ENCODE results near the gene MAP2K6. TPM values are rescaled to one million over a fixed set of nuclear protein-coding genes. Genes with fewer than 3 reads are reported as not detected.

Gene MAP2K6
- total and polyA plus RNA-seq, 2 of the 8 experiments (the other 6 are each of a cell fraction or from before 2014, with no cell fraction given), result 11.0 to 44.1 TPM

DNA sequence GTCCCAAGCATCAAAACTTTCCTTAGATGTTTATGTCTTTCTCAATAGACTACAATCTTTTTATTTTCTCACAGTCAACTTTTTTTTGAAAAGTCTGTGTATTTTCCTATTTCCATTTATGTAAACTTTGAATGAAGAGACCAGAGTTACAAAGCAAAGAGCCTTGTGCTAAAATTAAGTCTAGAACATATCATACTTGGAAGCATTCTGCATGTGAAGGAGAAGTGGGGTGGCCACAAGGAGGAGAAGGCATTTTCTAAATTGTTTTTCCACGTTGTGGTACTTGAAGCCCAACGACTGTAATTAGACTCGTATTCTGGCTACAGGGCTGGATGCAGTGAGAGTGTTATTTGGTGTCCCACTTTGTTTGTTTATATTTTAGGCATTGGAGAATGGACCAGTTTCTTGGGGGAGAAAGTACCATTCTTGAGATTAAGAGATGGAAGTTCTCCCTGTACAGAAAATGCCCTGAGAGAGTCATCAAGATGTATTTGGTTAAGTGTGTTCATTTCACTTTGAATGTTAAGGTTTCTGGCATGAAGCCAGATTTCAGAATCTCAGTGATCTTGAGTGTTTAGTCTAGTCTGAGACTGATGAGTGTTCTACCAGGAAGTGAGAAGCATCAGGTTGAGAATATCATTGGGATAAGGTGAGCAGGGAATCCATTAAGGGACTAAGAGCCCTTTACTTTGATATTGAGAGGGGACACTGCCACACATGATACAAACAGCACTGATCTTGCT lies 71.6 kb downstream of the MAP2K6 start:
- Histone ChIP-seq H4K5ac (ENCODE audit: insufficient read length, low read depth, low read length) (no peak overlapping the region), H3K36me3 (ENCODE audit: control insufficient read depth in 2 of 4, insufficient read depth in 4 of 4, low read length in 3 of 4) (no peaks in the 10 kb centered on the region), H2BK15ac (ENCODE audit: low read length) (no peak overlapping the region), H3K56ac (replicated peaks; ENCODE audit: insufficient read length, low read depth, low read length) (no peak overlapping the region), H3K79me1 (ENCODE audit: low read depth, low read length) (no peaks in the 10 kb centered on the region), H3K79me2 (ENCODE audit: control insufficient read depth in 1 of 2, insufficient read depth in 2 of 2, low read length in 2 of 2) (no peaks in the 10 kb centered on the region), H4K8ac (ENCODE audit: extremely low read depth, insufficient read depth, low read length) (no peak overlapping the region), H3K27ac (ENCODE audit: low read depth, low read length) (no peak overlapping the region), H4K20me1 (replicated peaks in 1 of 2; ENCODE audit: control insufficient read depth in 1 of 2, insufficient read depth in 2 of 2, low read length in 2 of 2) (peaks cover 0 to 2% of the 10 kb centered on the region in 2 experiments), H2AFZ (ENCODE audit: low read length) (no peak overlapping the region), H4K91ac (replicated peaks; ENCODE audit: insufficient read length, low read length) (no peak overlapping the region), H2BK120ac (replicated peaks; ENCODE audit: low read depth, low read length) (no peak overlapping the region), H3K4ac (replicated peaks; ENCODE audit: insufficient read length, low read depth, low read length) (no peak overlapping the region), H3K4me2 (ENCODE audit: insufficient read depth in 1 of 2, low read depth in 2 of 2, low read length in 2 of 2) (no peak overlapping the region), H3K9ac (replicated peaks in 1 of 4; ENCODE audit: extremely low read depth in 1 of 4, low read depth in 3 of 4, low read length in 3 of 4) (no peak overlapping the region), H3K27me3 (replicated peaks in 1 of 4; ENCODE audit: control insufficient read depth in 3 of 4, extremely low read depth in 1 of 4, insufficient read depth in 3 of 4, low read length in 3 of 4) (no peaks in the 10 kb centered on the region), H2AK5ac (ENCODE audit: low read depth, low read length) (no peak overlapping the region), H3K23ac (ENCODE audit: insufficient read length) (no peak overlapping the region), H2BK20ac (ENCODE audit: low read length) (no peak overlapping the region), H3K9me3 (ENCODE audit: insufficient read depth in 2 of 2, low read depth in 1 of 2, low read length in 1 of 2) (no peaks in the 10 kb centered on the region), H3K23me2 (ENCODE audit: low read depth, low read length) (no peaks in the 10 kb centered on the region), H3K18ac (ENCODE audit: extremely low read depth, low read length) (no peak overlapping the region), H3K14ac (ENCODE audit: insufficient read length) (no peak overlapping the region), H3K4me3 (ENCODE audit: extremely low read depth in 1 of 4, insufficient read depth in 2 of 4, low read depth in 3 of 4, low read length in 4 of 4) (no peak overlapping the region), H2BK5ac (ENCODE audit: low read depth, low read length) (no peak overlapping the region), H3K4me1 (replicated peaks in 1 of 4; ENCODE audit: control insufficient read depth in 3 of 4, insufficient read depth in 4 of 4, low read length in 3 of 4) (no peaks in the 10 kb centered on the region; a peak in 1 of 7 replicates), H2BK12ac (ENCODE audit: low read depth, low read length) (no peak overlapping the region)
- TF ChIP-seq HDAC6 (IDR thresholded peaks at IDR 0.05; ENCODE audit: low read depth, low read length) (no peak), POU5F1 (IDR thresholded peaks at IDR 0.05; ENCODE audit: low read depth, low read length) (no peak)
- FAIRE-seq (peak; percentile 13), DNase-seq (ENCODE audit: low read depth in 1 of 2, low spot score in 2 of 2) (no peak)
- ChIA-PET CTCF (ENCODE audit: partially characterized antibody) (no interaction called here), POLR2A (ENCODE audit: partially characterized antibody) (no interaction called here)
- WGBS, 2 experiments (ENCODE audit: extremely low coverage in 1 of 2, insufficient coverage in 1 of 2, insufficient read length in 1 of 2, insufficient replicate concordance in 2 of 2, low coverage in 1 of 2, low lambda C conversion rate in 2 of 2, missing lambda C conversion rate in 1 of 2), result 90% methylated on average over 3 of the region's 3 CpGs; no CpG with 5 or more reads in 1 of the 2 experiments

All from H1 (cell line).